ENCODE results near the gene DRAXIN.

DNA sequence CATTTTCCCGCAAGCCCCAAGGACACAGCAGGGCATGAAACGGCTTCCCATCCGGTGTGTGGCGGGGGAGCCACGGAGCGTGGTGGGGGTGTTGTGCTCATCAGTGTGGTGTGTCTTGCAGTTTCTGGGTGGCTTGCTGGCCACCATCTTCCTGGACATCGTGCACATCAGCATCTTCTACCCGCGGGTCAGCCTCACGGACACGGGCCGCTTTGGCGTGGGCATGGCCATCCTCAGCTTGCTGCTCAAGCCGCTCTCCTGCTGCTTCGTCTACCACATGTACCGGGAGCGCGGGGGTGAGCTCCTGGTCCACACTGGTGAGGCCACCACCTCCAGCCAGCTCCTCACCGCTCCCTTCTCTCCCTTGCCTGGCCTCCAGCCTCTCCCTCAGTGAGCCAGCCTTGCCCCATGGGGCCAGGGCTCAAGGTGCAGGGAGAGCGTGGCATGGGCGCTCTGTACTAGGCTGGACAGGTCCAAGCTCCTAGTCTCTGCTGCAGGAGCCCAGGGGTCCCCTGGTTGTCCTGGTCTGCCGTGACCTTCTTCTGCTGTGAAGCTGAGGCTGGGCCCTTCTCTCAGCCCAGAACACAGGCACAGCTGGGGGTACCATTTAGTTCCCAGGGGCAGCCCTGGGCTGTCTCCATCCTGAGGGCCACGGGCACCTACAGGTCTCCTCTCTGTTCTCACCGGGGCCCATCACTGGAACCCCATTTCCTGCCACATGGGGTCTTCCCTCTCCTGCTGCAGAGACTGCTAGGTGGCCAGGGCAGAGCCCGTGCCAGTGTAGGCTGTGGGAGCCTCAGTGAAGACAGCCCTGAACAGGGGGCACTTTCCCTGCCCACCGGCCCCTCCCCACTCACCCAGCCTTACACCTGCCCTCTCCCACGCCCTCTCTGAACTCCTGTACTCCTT lies 57.0 kb downstream of the DRAXIN start:
- TF ChIP-seq GATA3 (IDR thresholded peaks at IDR 0.05; ENCODE audit: low read depth, low read length): no peak
- no peak for TF ChIP-seq GATA2 (IDR thresholded peaks at IDR 0.05; ENCODE audit: low read depth, low read length)

All from SH-SY5Y (cell line).